Spleen (tissue), 7 donors: Measurements from ENCODE around the gene INTS4.

Source experiments
- CTCF ChIP-seq, 11 experiments: fragments of 200-600 bp in 7 of 11; fragments of 450-650 bp in 4 of 11; sonication (generic) in 4 of 11; IDR thresholded peaks in 8 of 11; conservative IDR thresholded peaks in 3 of 11; 1 replicate in 7 of 11; 2 replicates in 4 of 11; pipeline versions ENCODE4 v1.4.0 to v1.8.0; 2016 to 2021; ENCODE audit warnings: antibody characterized with exemption in 11 of 11, inconsistent platforms in 4 of 11, mild to moderate bottlenecking in 1 of 11
- POLR2A ChIP-seq, 3 donors: fragments of 450-650 bp; IDR thresholded peaks; one replicate each; pipeline ENCODE4 v1.5.1; 2017; ENCODE audit warnings: antibody characterized with exemption in 3 of 3, mild to moderate bottlenecking in 1 of 3
- POLR2AphosphoS5 ChIP-seq, 3 donors: sonication (generic); formaldehyde crosslinking; IDR thresholded peaks; one replicate each; pipeline ENCODE4 v1.5.1; 2017; ENCODE audit warnings: antibody characterized with exemption in 3 of 3
- donor health status: DM: no; HTN: no; CAD: no; lungs with moderate emphysema.
- donor health status: DM: no; HTN: no; CAD: no.
- donor health status: DM: no; HTN: no; CAD: no.

- TF ChIP-seq POLR2A (IDR thresholded peaks at IDR 0.05) (no peak), CTCF (IDR thresholded peaks at IDR 0.05 in 8 of 11, conservative IDR thresholded peaks at IDR 0.05 in 3 of 11) (no peak), POLR2AphosphoS5 (IDR thresholded peaks at IDR 0.05) (no peak)
Observed at GRCh38 chr11:77908835-77909234, 85.6 kb downstream of the INTS4 start.
